NCI-H2029 treated with DMSO at 0.1 percent for 48 hours (cell line): ENCODE data around the gene PKD1L1.

ENCODE experiments used
- DNase-seq: peaks from one replicate; lab custom pipeline; 2025; lab: John Stamatoyannopoulos, UW

Gene PKD1L1

DNA sequence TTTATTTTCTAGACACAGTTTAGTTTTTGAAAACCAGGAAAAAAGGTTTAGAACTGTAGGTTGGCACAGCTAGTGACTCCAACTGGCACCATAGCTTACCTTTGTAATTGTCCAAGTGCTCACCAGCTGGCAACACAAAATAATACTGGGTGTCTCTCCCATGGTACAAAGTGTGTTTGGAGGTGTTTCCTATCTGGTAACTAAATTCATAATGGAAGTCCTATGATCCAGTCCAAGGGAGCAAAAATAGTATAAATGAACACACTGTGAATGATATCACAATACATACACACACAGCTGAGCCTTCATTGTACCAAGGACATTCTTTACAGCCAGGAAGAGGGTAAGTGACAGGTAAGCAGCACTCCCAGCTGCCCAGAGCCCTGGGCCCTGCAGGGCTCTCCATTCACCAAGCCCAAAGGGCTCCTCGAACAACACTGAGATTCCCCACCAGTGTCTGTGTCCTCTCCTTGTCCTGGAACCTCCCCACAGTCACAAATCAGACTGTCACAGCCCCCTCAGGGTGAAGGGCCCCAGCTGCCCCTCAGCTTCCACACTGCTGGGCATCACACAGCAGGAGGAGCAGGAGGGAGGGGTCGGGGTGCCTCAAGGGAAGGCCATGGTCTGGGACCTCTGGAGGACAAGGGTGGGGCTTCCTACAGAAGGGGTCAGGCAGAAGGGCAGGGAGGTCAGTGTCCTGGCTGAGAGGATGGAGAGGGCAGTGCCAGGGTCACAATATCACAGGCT, 72.1 kb downstream of the PKD1L1 start:
- DNase-seq = no peak

DNA sequence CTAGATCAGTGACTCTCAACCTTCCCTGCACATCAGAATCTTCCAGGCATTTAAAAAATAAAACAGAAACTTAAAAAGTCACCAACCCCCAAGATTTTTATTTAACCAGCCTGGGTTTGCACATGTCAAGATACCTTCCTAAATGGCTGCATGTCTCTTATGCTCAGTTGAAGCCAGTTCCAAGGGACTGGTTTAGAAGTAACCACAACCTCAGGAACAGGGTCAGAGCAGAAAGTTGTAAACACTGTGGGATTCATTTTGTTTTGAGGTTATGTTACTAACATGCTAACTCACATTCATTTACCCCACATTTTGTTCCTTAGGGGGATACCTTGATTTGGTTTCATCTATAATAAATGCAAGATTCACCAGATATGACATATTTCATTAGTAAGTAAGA, 72.9 kb downstream of the PKD1L1 start:
- no peak for DNase-seq

DNA sequence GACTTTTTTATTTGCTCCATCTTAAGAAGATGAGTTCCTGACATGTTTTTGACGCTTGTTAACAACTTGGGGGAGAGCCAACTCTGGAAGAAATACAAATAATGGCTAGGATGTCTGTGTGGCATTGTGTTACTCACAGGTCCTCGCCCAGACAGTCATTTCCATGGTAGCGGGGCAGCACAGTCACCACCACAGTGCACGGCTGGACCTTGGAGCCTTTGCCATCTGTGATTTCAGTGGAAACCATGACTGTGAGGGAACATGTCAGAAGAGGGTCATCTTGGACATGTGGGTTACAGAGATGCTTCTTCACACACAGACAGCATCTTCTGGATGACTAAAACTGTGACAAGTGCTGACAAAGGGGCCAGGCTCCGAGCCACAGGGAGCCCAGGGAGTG, 74.5 kb downstream of the PKD1L1 start:
- no peak for DNase-seq

DNA sequence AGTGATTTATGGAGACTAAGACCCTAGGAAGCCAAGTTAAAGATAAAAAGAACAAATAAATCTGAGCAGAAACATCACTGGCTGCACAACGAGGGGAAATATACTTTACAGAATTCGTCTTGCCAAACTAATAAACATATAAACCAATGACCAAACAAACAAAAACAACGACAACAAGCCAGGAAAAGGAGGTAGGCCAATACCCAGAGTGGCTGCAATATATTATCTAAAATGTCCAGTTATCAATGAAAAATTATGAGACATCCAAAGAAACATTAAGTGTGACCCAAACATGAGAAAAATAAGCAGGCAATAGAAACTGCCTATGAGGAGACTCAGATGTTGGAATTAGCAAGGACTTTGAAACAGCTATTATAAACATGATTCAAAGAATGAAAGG, 81.0 kb downstream of the PKD1L1 start:
- DNase-seq = no peak

DNA sequence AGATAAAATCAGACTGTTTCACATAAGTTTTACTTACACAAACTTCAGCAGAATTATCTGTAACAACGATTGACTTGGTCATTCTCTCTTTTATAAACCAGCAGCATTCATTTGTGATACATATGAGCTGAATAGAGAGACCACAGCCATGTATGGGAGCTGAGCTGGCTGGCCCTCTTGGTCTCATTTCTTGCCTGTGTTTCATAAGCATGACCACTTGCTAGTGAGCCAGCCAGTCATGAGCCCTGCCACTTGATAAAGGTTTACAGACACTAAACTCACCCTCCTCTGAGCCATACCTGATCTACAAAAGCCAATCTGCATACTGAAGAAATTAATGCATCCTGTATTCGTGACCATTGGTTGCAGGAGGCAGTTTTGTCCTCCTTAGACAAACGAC, 82.1 kb downstream of the PKD1L1 start:
- no peak for DNase-seq

DNA sequence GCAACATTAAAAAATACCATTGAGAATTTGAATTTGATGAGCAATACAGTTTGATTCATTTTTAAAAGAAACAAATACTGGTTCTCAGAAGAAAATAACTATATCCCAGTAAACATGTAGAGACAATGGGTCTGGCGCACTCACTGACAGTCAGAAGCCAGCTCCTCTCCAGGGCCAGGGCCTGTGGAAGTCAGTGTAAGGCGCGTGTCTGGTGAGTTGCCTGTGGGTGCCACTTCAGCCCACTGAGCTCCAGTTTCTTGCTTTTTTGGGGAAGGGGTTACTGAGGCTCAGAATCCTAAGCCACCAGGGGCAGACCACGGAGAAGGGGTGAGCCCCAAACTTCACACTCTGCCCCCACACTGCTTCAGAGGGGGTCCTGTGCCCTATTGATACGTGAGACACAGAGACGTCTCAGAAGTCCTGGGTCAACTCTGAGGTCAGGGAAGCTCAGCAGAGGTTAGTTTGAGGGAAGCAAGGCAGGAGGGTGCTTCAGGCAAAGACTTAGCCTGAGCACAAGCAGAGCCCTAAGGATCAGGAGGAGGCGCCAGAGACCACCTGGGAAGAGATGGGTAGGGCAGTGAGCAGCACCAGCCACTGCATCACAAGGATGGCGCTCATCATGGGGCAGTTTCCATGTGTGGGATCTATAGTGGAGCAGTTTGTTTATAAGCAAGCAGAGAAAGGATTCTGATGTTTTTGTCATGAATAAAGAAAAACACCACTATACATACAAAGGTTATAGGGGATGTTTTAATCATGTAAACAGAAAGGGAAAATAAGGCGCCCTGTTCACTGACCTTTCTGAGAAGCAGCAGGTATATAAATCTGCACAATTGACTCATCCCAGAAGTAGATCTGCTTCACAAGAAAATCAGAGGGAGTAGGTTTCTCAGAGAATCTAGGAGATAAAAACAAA, 95.7 kb downstream of the PKD1L1 start:
- DNase-seq = no peak

DNA sequence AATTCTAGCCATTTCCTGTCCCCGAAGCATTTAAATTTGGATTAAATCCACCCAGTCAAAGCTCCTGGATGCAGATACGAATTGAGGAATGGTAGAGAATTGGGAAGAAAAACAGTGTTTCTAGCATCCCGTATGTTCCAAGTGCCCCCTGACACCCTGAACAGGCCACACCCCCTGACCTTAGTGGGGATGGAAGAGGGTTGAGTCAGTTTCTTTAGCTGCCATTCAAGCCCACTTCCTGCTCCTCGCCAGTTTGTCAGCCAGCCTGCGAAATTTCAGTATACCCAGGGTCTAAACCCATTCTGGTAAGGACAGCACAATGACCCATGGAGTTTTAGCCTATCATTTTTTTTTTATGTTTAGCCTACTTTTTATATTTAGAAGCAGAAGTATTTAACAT, 101.1 kb downstream of the PKD1L1 start:
- DNase-seq = no peak

DNA sequence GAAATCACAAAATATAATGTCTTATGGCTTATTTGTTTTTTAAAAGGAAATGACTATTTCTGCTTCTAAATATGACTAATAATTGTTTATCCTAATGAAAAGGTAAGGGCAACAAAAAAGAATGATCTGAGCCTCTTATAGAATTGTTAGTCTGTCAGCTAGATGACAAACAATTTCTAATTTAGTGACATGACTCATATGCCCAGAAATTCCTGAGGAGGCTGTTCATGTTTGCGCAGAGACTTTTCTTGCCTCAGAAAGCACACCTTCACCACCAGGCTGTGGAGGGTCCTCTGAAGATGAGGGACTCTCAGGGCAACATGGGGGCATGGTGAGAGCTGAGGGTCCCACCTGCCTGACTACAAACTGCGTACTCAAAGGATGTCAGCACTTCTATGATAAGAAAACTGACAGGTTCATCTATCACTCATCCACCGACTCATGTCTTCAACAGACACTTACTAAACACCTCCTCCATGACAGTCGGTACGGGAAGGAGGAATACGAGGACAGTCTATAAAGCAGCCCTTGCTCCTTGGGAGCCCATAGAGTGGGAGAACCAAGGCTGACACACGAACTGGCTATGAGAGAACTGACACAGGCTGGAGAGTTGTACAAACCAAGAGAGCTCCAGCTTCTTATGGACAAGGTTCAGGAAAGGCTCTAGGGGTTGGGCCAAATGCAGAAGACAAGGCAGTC, 102.0 kb downstream of the PKD1L1 start:
- DNase-seq = no peak

DNA sequence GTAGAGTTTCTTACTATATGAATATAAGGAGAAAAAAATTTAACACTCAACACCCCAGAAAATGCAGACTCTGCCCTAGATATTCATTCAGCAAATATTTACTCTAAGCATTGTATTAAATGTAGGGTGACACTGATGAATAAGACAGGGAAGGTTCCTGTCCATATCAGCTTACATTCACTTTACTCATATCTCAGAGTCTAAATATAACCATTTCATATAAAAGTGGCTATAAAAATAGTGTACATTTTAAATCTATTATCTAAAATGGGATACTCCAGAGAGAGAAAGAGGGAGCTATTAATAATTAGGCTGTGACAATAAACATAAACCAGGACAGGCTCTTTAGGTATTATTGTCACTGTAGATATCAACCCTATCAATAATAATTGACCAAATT, 104.0 kb downstream of the PKD1L1 start:
- DNase-seq = no peak

DNA sequence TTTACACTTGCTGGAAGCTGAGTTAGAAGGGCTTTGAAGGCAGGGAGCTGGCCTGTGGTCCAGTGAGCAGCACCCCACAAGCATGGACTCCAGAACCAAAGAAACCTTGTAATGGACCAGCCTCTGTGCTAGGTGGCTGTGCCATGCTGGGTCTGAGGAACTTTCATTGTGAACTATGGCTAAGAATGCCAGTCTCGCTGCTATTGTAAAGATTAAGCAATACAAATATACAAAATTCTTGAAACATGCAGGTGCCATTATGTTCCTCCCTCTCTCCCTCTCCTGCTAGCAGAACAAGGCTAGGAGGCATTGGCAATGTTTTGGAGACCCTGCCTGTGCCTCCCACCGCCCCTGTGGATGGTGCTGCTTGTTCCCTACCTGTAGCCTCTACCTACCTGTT, 105.0 kb downstream of the PKD1L1 start:
- no peak for DNase-seq

DNA sequence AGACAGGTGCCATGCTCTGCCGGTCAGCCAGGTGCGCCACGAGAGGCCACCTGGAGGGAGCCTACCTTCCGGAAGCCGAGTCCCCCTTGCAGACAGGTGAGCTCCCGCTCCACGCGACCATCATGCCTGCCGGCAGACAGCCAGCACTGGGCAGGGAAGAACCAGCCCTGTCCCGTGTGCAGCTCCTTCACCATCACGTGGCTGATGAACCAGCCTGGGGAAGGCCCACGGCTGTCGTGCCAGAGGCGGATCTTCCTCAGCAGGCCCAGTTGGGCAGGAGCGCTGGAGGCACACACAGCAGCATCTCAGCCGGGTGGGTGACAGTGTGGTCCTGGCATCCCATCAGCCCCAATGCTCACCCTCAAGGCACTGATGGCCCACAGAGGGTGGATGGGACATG, 108.9 kb downstream of the PKD1L1 start:
- DNase-seq = no peak

DNA sequence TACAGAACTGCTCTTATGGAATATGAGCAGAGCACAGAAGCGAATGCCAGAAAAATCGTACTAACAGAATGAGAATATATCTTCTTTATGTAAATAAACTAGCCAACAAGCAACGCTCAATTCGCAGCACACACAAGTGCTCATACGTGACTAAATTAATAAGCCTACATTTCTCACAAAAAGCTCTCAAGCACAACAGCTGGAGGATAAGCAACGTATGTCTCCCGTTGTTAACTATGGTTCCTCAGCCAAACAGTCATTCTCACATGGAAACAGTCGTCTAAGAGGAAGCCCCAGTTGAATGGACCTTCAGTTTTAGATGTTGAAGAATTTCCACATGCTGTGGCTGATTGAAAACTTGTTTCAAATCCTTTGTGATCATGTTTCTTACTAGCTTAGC, 110.4 kb downstream of the PKD1L1 start:
- no peak for DNase-seq

DNA sequence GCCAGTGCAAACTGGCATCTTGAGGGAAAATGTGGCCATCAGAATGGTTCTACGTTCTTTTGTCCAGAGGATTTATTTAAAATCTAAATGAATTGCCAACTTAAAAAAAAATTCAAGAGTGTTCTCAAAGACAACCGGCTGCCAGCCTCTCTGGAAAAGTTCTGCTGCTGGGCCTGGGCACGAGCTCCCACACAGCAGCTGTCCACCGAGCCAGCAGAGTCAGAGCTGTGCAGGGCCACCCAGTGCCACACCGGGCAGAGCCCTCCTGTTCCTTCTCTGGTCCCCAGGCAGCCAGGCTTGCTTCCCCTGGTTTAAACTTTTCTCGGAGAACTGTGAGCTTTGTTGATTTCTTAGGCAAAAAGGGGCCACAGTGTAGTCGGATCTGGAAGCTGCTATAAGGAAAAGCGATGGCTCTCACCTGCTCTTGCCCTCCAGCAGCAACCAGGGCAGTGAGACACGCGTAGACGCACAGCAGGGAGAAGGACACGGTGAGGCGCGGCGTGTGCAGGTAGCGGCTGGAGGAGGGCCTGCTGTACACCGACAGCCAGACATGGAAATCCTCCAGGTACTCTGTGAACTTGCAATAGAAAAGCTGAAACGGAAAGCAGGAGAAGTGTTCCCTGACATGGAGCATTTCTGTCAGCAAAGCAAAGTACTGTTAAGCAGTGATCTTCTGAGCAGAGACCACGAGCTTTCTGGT, 111.6 kb downstream of the PKD1L1 start:
- DNase-seq = no peak

DNA sequence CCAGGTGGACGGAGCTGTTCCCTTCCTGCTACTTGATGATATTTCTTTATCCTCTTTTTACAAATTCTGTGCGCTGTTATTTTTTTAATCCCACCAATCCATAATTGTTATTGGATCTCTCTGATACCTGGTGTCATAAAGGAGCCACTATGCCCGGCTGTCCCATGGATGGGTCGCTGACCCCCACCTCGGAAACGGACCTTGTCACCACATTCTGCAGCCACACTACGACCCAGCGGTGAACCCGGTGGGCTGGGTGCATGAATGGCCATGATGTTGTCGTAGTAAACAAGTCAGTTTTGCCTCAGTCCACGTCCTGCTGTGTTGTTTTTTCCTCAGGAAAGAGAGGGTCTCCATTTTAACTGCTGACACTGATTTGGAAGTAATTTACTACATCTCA, 112.2 kb downstream of the PKD1L1 start:
- DNase-seq = no peak

DNA sequence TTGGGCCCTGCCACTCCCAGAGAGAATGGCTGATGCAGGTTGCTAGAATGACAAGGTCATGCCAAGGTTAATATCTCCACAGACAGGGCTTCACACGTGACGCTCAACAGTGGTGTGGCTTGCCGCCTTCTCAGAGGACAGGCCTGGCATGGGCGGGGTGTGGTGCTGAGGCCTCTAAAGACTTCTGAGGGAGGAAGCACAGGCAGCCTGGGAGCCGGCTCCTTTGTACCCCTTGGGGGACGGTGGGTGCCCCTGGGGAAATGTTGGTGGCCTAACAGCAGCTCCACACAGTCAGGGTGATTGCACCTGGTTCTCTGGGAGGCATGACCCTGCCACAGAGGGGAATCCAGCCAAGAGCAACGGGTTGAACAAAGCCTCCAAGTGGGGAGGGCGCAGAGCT, 115.1 kb downstream of the PKD1L1 start:
- no peak for DNase-seq

DNA sequence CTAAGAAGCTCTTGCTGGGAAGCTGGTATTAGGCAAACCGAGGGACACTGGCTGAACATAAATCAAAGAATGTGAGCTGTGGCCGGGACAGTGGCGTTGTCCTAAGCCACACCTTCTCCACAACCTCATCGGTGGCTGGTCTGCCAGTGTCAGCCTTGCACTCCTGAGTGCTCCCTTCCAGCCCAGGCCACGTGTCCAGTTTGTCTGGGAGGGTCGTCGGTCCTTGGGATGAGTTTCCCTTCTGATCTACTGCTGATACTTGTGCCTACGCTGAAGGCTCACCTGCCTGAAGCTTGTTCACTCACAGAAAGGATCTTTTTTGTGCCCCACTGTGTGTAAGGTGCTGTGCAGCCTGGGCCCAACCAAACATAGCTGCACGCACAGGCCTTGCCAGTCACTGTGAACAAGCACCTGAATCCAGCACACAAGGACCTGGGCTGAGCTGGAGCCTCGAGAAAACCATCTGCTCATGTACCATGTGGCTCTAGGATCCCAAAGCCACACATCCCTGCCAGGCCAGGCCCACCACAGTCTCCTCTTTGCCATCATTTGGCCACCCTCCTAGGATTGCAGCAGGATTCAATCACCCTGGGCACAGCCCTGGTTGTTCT, 116.1 kb downstream of the PKD1L1 start:
- no peak for DNase-seq

DNA sequence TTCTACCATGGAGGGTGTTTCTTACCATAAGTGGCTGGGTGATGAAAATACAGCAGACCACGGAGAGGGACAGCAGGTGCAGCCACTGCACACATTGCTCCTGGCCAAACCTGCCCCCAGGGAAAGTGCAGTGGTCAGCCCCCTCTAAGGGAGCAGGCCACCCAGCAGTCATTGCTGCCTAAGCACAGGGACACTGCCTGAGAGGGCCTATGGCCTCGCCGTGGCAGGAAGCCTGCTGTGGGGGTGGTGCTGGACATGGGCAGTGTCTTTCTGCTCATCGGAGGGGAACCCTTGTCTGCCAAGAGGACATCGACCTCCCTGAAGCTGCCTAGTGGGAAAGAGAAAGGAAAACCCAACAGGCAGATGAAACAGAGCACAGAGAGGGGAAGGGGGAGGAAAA, 118.3 kb downstream of the PKD1L1 start:
- no peak for DNase-seq

DNA sequence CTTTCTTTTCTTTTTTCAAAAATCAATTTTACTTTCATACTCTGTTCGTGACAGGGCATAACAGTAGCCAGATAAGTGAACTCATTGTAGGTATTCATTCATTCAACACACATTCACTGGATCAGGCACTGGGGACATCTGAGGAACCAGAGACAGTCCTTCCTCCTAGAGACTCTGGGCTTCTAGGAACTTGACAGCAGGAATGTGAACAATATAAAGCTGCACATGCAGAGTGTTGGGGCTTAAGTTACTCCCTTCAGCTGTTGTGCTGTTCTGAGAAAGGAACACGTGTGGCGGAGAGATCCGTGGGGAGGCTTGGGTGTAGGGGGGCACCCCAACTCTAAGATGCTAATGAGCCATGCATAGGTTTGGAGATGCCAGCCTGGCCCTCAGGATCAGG, 120.4 kb downstream of the PKD1L1 start:
- DNase-seq = no peak

DNA sequence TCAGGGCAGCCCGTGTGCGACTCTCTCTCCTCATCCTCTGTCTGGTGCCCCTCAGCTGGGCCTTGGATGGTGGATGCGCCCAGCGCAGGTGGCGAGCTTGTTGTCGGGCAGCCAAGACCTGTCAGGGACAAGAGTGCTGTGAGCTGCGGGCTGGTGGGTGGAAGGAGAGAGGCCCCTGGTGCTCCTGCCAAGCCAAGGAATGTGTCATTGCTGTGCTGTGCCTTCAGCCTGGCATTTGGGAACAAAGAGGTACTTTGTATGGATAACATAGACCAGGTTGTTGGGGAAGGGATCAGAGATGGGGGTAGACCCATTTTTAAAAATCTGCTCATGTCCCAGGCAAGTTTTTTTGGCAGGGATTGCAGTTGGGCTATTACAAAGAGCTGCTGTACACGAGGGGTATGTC, 120.9 kb downstream of the PKD1L1 start:
- DNase-seq = no peak

DNA sequence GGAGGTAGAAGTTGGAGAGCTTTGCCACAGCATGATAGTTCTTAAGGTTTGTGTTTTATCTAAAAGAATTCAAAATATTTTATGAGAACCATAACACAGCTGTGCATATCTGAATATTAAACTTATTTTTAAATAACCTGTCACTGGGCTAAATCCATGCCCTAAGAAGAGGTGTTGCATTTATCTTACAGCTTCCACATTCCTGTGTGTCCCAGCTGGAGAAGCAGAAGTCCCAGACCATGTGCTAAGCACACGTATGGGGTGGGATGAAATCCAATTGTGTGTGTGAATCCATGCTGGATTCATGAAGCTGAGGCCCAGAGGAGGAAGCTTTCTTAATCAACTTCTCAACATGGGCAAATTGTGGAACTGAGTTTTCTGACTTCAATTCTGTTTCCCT, 121.5 kb downstream of the PKD1L1 start:
- DNase-seq = no peak

DNA sequence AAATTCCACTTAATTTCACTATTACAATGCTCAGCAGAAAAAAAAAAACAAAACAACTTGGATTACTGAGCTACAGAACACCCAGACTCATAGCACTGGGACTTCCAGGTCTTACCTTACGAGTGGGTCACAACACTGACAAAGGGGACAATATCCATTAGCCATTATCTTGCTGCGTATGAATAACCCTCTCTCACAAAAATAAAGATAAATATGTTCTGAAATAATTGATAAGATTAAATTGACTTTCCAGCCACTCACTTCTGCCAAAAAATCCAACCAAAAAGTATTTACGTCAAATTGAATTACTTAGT, 128.7 kb downstream of the PKD1L1 start:
- no peak for DNase-seq
